ENCODE data around the gene KRTAP6-3.

GRCh38 chr21:30561264-30561895 lies 30.9 kb upstream of the KRTAP6-3 start, which contains the start of gene KRTAP19-7:
- TF ChIP-seq POLR2AphosphoS5 (IDR thresholded peaks at IDR 0.05; ENCODE audit: low read depth, low read length) (no peak), CTCF (IDR thresholded peaks at IDR 0.05) (no peak), SIN3A (IDR thresholded peaks at IDR 0.05; ENCODE audit: borderline replicate concordance, insufficient read depth, low read depth, low read length) (no peak), REST (IDR thresholded peaks at IDR 0.05; ENCODE audit: insufficient read depth in 1 of 2, low read depth in 2 of 2, low read length in 1 of 2) (no peak)

Measured in Panc1 (cell line).